Cardiac muscle cell (in vitro differentiated cells and primary cell): ENCODE data around the gene ARHGAP23. TPM values are rescaled to one million over a fixed set of nuclear protein-coding genes. Genes with fewer than 3 reads are reported as not detected.

Experiments used
- DNase-seq, 2 donors: peaks; one replicate each; pipeline versions ENCODE4 v3.0.0 to v3.0.0-alpha.2; 2010 to 2017; ENCODE audit warnings: low read depth in 1 of 2, low spot score in 1 of 2
- H3K27ac ChIP-seq: fragments of 200-600 bp; sonication (generic); 2 replicates; pipeline ENCODE4 v1.5.1; 2016
- H3K27me3 ChIP-seq: fragments of 200-600 bp; sonication (generic); 2 replicates; pipeline ENCODE4 v1.6.0; 2016; ENCODE audit warnings: control low read depth
- H3K36me3 ChIP-seq: fragments of 200-600 bp; sonication (generic); 2 replicates; pipeline ENCODE4 v1.5.1; 2016; ENCODE audit warnings: control low read depth
- H3K4me1 ChIP-seq: fragments of 200-600 bp; sonication (generic); 2 replicates; pipeline ENCODE4 v1.8.1; 2017; ENCODE audit warnings: low read depth, mild to moderate bottlenecking, mixed run types
- H3K4me3 ChIP-seq: fragments of 200-600 bp; sonication (generic); 2 replicates; pipeline ENCODE4 v1.5.1; 2016; ENCODE audit warnings: mild to moderate bottlenecking
- H3K9me3 ChIP-seq: fragments of 200-600 bp; sonication (generic); 2 replicates; pipeline ENCODE4 v1.5.1; 2017; ENCODE audit warnings: low read depth, mild to moderate bottlenecking, control low read depth
- CTCF ChIP-seq: IDR thresholded peaks from 2 replicates; pipeline ENCODE4 v1.5.1; 2012; ENCODE audit warnings: low read depth, mild to moderate bottlenecking, low read length
- polyA plus RNA-seq: library from polyadenylated mRNA; unstranded; fragments of >200 nt; fragmentation: Nextera tagmentation; extraction: Ambion mirVana; gene quantifications from 2 replicates; pipeline ENCODE4 v1.2.1, GENCODE V29; 2016
- total RNA-seq: library from RNA; depleted of rRNA; stranded (reverse); fragments of >200 nt; gene quantifications from 2 replicates; pipeline ENCODE4 v1.2.3, GENCODE V29; 2016

ARHGAP23 gene
- total and polyA plus RNA-seq, 2 experiments from 2014 or later: 7.6 to 13.2 TPM

- H3K4me3 ChIP-seq: no peak overlapping the region
- TF ChIP-seq CTCF: no peak
- DNase-seq: no peak
- H3K9me3 ChIP-seq: no peaks in the 10 kb centered on the region
- no peaks in the 10 kb centered on the region for H3K4me1 ChIP-seq
- H3K27ac ChIP-seq: no peak overlapping the region
- no peaks in the 10 kb centered on the region for H3K27me3 ChIP-seq
- no peaks in the 10 kb centered on the region for H3K36me3 ChIP-seq
Measured at GRCh38 chr17:38532451-38532850, 104.2 kb downstream of the ARHGAP23 start.

DNA sequence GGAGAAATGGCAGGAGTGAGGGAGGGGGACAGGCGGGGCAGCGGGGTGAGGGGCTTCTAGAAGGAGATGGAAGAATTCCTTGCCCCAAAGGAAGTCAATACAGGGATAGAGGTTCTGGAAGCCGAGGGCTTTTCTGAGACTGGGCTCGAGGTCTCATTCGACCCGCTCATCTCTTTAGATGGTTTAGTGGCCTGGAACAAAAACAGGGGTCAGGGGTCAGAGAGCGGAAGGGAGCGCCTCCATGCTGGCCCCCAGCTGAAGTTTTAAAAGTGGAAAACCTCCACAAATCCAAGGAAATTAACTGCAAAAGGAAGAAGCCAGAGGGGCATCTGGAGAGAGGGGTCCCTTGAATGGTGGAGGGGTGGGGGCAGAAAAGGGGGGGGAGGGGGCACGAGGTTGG lies 105.0 kb downstream of the ARHGAP23 start:
- no peak for DNase-seq

DNA sequence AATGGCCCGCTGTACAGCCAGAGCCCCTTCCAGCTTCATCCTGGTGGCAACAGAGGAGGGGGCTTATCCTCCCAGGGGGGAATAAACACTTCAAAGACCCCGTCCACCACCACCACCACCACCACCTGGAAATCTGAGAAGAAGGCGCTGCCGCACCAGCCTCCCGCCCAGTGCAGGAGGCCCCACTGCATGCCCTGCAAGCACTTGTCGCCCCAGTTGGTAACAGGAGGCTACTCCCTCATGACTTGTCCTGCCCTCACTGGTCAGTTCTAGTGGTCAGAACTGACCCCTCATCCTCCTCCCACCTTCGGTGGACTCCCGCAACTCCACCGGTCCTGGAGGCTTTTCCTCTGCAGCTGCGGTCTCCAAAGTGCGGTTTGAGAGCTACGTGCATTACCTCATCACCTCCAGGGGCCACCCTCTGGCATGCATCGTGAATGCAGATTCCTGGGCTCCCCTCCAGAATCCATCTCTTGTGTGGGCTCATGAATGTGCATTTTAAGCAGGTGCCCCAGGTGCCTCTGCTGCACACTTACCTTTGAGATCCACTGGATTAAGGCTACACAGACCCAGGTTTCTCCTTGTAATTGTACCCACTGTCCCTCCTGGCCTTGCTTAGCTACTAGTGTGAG lies 105.7 kb downstream of the ARHGAP23 start:
- no peak for TF ChIP-seq CTCF
- Histone ChIP-seq H3K27ac (no peak overlapping the region), H3K4me3 (no peak overlapping the region), H3K9me3 (no peaks in the 10 kb centered on the region), H3K36me3 (no peaks in the 10 kb centered on the region), H3K27me3 (no peaks in the 10 kb centered on the region), H3K4me1 (no peaks in the 10 kb centered on the region)
- DNase-seq: no peak

More for the DNA sequence above, 105.0 kb downstream of the ARHGAP23 start:
- Histone ChIP-seq H3K36me3 (no peaks in the 10 kb centered on the region), H3K4me3 (no peak overlapping the region), H3K27me3 (no peaks in the 10 kb centered on the region), H3K27ac (no peak overlapping the region), H3K4me1 (no peaks in the 10 kb centered on the region), H3K9me3 (no peaks in the 10 kb centered on the region)
- TF ChIP-seq CTCF: no peak

GRCh38 chr17:38534498-38534885 lies 106.2 kb downstream of the ARHGAP23 start:
- no peaks in the 10 kb centered on the region for H3K27me3 ChIP-seq
- H3K4me1 ChIP-seq: no peaks in the 10 kb centered on the region
- no peak for TF ChIP-seq CTCF
- no peak overlapping the region for H3K27ac ChIP-seq
- H3K4me3 ChIP-seq: no peak overlapping the region
- H3K36me3 ChIP-seq: no peaks in the 10 kb centered on the region
- DNase-seq: no peak
- no peaks in the 10 kb centered on the region for H3K9me3 ChIP-seq

GRCh38 chr17:38535886-38536285 lies 107.6 kb downstream of the ARHGAP23 start:
- no peak for TF ChIP-seq CTCF

More at GRCh38 chr17:38535886-38536285, 107.6 kb downstream of the ARHGAP23 start:
- DNase-seq: no peak
- H3K27ac ChIP-seq: no peak overlapping the region
- no peaks in the 10 kb centered on the region for H3K4me1 ChIP-seq
- no peaks in the 10 kb centered on the region for H3K9me3 ChIP-seq
- no peaks in the 10 kb centered on the region for H3K36me3 ChIP-seq
- no peaks in the 10 kb centered on the region for H3K27me3 ChIP-seq
- H3K4me3 ChIP-seq: no peak overlapping the region
